KMS-11 (cell line): Measurements from ENCODE around the gene PARVA.

Source experiments
- H2AFZ ChIP-seq: fragments of 200-600 bp; sonication (generic); 2 replicates; pipeline ENCODE4 v1.6.1; 2016; ENCODE audit warnings: antibody characterized with exemption, mixed run types, low read depth
- H3K27ac ChIP-seq: fragments of 200-600 bp; sonication (generic); 2 replicates; pipeline ENCODE4 v1.6.1; 2016; ENCODE audit warnings: mild to moderate bottlenecking, mixed run types
- H3K27me3 ChIP-seq: fragments of 200-600 bp; sonication (generic); 2 replicates; pipeline ENCODE4 v1.6.1; 2017; ENCODE audit warnings: mild to moderate bottlenecking, low read depth, mixed run types, moderate library complexity; ENCODE audit not compliant: insufficient read depth
- H3K36me3 ChIP-seq: fragments of 200-600 bp; sonication (generic); 2 replicates; pipeline ENCODE4 v1.6.1; 2017; ENCODE audit warnings: mild to moderate bottlenecking, mixed run types; ENCODE audit not compliant: insufficient read depth
- H3K4me1 ChIP-seq: fragments of 200-600 bp; sonication (generic); 2 replicates; pipeline ENCODE4 v1.6.1; 2016; ENCODE audit warnings: mild to moderate bottlenecking, low read depth, mixed run types; ENCODE audit not compliant: poor library complexity, severe bottlenecking
- H3K4me2 ChIP-seq: fragments of 200-600 bp; sonication (generic); 2 replicates; pipeline ENCODE4 v1.7.0; 2016; ENCODE audit warnings: mild to moderate bottlenecking, mixed run types
- H3K4me3 ChIP-seq: fragments of 200-600 bp; sonication (generic); IDR thresholded peaks from 2 replicates; pipeline ENCODE4 v1.6.1; 2017; ENCODE audit warnings: low read depth, low read length, mixed read lengths; ENCODE audit not compliant: insufficient read depth
- H3K79me2 ChIP-seq: fragments of 200-600 bp; sonication (generic); 2 replicates; pipeline ENCODE4 v1.6.1; 2016; ENCODE audit warnings: low read depth, mixed run types; ENCODE audit not compliant: insufficient read depth
- H3K9ac ChIP-seq: fragments of 200-600 bp; sonication (generic); 2 replicates; pipeline ENCODE4 v1.6.1; 2016; ENCODE audit warnings: mild to moderate bottlenecking, mixed run types
- H4K20me1 ChIP-seq: fragments of 200-600 bp; sonication (generic); 2 replicates; pipeline ENCODE4 v1.6.1; 2016; ENCODE audit warnings: mild to moderate bottlenecking, mixed run types; ENCODE audit not compliant: insufficient read depth
- TF ChIP-seq, protein P1 (sequence below): fragments of 200-600 bp; sonication (generic); conservative IDR thresholded peaks from 2 replicates; pipeline ENCODE4 v1.6.1; 2017; ENCODE audit warnings: low read depth, mild to moderate bottlenecking, antibody characterized with exemption, low read length, moderate library complexity, mixed read lengths

PARVA gene

DNA sequence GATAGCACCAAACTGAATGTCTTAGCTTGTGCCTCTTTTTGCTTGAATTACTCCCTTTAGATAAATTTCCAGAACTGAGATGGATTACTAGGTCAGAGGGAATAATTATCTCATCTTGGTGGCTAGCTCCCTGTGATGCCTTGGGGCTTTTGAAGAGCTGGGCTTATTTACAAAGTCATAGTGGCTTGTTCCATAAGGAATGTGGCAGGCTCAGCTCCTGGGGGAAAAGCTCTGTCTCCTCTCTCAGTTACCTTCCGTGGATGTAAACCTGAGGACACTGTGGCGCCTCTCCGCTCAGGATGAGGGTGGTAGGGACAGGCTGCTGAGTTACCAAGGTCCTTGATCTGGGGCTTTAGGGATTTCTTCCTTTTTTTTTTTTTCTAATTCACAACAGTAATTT lies 121.7 kb downstream of the PARVA start:
- TF ChIP-seq, protein P1, sequence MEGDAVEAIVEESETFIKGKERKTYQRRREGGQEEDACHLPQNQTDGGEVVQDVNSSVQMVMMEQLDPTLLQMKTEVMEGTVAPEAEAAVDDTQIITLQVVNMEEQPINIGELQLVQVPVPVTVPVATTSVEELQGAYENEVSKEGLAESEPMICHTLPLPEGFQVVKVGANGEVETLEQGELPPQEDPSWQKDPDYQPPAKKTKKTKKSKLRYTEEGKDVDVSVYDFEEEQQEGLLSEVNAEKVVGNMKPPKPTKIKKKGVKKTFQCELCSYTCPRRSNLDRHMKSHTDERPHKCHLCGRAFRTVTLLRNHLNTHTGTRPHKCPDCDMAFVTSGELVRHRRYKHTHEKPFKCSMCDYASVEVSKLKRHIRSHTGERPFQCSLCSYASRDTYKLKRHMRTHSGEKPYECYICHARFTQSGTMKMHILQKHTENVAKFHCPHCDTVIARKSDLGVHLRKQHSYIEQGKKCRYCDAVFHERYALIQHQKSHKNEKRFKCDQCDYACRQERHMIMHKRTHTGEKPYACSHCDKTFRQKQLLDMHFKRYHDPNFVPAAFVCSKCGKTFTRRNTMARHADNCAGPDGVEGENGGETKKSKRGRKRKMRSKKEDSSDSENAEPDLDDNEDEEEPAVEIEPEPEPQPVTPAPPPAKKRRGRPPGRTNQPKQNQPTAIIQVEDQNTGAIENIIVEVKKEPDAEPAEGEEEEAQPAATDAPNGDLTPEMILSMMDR = no peak
- Histone ChIP-seq H3K27ac (no peak overlapping the region), H3K4me3 (no peak overlapping the region), H3K36me3 (no peaks in the 10 kb centered on the region), H3K9ac (no peak overlapping the region), H4K20me1 (no peaks in the 10 kb centered on the region), H2AFZ (no peak overlapping the region), H3K4me2 (no peak overlapping the region), H3K4me1 (no peaks in the 10 kb centered on the region), H3K79me2 (no peaks in the 10 kb centered on the region), H3K27me3 (no peaks in the 10 kb centered on the region)

DNA sequence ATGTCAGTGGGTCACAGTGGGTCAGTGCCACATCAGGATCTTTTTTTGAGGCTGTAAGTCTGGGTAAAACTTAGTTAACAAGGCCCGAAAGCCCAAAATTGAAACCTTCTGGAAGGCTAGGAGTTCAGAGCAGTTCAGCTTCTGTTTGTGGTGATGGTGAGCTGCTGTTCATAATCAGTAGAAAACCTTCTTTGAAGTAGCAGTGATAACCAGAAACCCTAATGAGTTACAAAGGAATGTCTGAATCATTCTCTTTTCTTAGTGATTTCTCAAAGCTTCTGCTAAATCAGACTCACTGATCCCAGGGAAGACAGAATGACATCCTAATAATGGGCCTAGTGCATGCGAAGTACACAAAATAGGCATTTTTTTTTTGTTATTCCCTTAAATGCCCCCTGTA lies 124.7 kb downstream of the PARVA start:
- H3K79me2 ChIP-seq = no peaks in the 10 kb centered on the region
- no peak overlapping the region for H3K9ac ChIP-seq
- no peaks in the 10 kb centered on the region for H3K27me3 ChIP-seq
- H3K4me1 ChIP-seq = no peaks in the 10 kb centered on the region
- H3K27ac ChIP-seq = no peak overlapping the region
- TF ChIP-seq, protein P1 = no peak
- H3K4me2 ChIP-seq = no peak overlapping the region
- no peak overlapping the region for H3K4me3 ChIP-seq
- no peak overlapping the region for H2AFZ ChIP-seq
- H4K20me1 ChIP-seq = no peaks in the 10 kb centered on the region
- H3K36me3 ChIP-seq = no peaks in the 10 kb centered on the region

DNA sequence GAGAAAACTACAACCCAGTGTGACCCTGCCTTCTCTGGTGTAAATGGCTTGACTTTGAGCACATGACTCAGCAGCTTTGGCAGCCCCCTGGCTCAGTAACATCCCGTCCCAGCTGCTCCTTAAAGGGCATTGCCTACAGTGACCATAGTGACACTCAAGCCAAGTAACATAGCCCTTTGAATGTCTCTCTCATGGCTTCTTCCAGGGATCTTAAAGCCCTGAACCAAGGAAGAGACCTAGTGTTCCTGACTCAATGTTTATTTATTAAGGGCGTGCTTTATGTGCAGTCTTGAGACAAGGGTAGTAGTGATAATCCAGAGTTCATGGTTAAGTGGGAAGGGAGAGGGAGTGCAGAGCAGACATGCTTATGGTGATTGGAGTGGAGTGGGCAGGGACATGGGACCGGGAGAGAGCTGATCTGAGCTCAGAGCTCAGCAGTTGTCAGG lies 125.7 kb downstream of the PARVA start:
- Histone ChIP-seq H3K4me2 (no peak overlapping the region), H3K36me3 (no peaks in the 10 kb centered on the region), H3K4me3 (no peak overlapping the region), H2AFZ (no peak overlapping the region), H3K9ac (no peak overlapping the region), H3K79me2 (no peaks in the 10 kb centered on the region), H3K27me3 (no peaks in the 10 kb centered on the region), H3K4me1 (no peaks in the 10 kb centered on the region), H3K27ac (no peak overlapping the region), H4K20me1 (no peaks in the 10 kb centered on the region)
- TF ChIP-seq, protein P1 = no peak

DNA sequence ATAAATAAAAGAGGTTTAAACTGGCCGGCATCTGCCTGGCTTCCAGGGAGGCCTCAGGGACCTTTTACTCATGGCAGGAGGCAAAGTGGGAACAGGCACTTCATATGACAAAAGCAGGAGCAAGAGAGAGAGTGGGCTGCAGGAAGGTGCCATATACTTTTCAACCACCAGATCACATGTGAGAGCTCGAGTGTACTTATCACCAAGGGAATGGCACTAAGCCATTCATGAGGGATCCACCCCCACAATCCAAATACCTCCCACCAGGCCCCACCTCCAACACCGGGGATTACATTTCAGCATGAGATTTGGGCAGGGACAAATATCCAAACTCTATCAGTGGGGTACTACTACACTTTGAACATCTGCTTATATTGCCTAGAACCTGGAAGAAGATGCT lies 126.5 kb downstream of the PARVA start:
- no peaks in the 10 kb centered on the region for H3K79me2 ChIP-seq
- no peak overlapping the region for H3K4me2 ChIP-seq
- no peak overlapping the region for H3K4me3 ChIP-seq
- no peak overlapping the region for H3K27ac ChIP-seq
- H3K9ac ChIP-seq = no peak overlapping the region
- H3K36me3 ChIP-seq = no peaks in the 10 kb centered on the region
- no peaks in the 10 kb centered on the region for H3K4me1 ChIP-seq
- no peaks in the 10 kb centered on the region for H3K27me3 ChIP-seq
- H2AFZ ChIP-seq = no peak overlapping the region
- no peaks in the 10 kb centered on the region for H4K20me1 ChIP-seq
- TF ChIP-seq, protein P1 = no peak
